DMS114 treated with DMSO at 0.1 percent for 48 hours (cell line): ENCODE measurements around the gene AMOTL1.
A peak's percentile ranks its signal among the peaks of the same experiment; 100 is the strongest.
"Not testable (repeated sequence)": the region's sequence is repeated elsewhere in the genome, so short reads cannot be mapped to it uniquely, and the experiment has no call there.

Source experiments
- DNase-seq: peaks from one replicate; lab custom pipeline; 2025; ENCODE audit not compliant: unreplicated experiment; lab: John Stamatoyannopoulos, UW

AMOTL1 gene

GRCh38 chr11:94792451-94792850 lies 24.3 kb downstream of the AMOTL1 start:
- DNase-seq: no peak

GRCh38 chr11:94793002-94793401 lies 24.8 kb downstream of the AMOTL1 start:
- DNase-seq: no peak

GRCh38 chr11:94793822-94794221 lies 25.7 kb downstream of the AMOTL1 start:
- DNase-seq: no peak

- DNase-seq: no peak
These were observed 26.4 kb downstream of the AMOTL1 start for GRCh38 chr11:94794287-94795168.

GRCh38 chr11:94795476-94796189 lies 27.5 kb downstream of the AMOTL1 start:
- DNase-seq: no peak

- no peak for DNase-seq
These were observed 28.0 kb downstream of the AMOTL1 start for GRCh38 chr11:94796190-94796580.

- no peak for DNase-seq
These were observed 28.7 kb downstream of the AMOTL1 start for GRCh38 chr11:94796863-94797262.

GRCh38 chr11:94799726-94800125 lies 31.6 kb downstream of the AMOTL1 start:
- no peak for DNase-seq

- no peak for DNase-seq
These were observed 32.3 kb downstream of the AMOTL1 start for GRCh38 chr11:94800414-94800813.

GRCh38 chr11:94801866-94802460 lies 33.8 kb downstream of the AMOTL1 start:
- DNase-seq: no peak

- DNase-seq: no peak
These were observed 34.3 kb downstream of the AMOTL1 start for GRCh38 chr11:94802501-94802900.

- DNase-seq: no peak
These were observed 35.3 kb downstream of the AMOTL1 start for GRCh38 chr11:94803491-94803890.

GRCh38 chr11:94804874-94805273 lies 36.7 kb downstream of the AMOTL1 start:
- no peak for DNase-seq

GRCh38 chr11:94806014-94806413 lies 37.9 kb downstream of the AMOTL1 start:
- DNase-seq: no peak

- DNase-seq: no peak
These were observed 38.3 kb downstream of the AMOTL1 start for GRCh38 chr11:94806419-94806818.

- no peak for DNase-seq
These were observed 41.1 kb downstream of the AMOTL1 start for GRCh38 chr11:94809251-94809650.

GRCh38 chr11:94812724-94813720 lies 44.9 kb downstream of the AMOTL1 start:
- DNase-seq: not testable (repeated sequence)

- DNase-seq: no peak
These were observed 46.3 kb downstream of the AMOTL1 start for GRCh38 chr11:94814272-94814976.

- peak; percentile 1 for DNase-seq
These were observed 47.7 kb downstream of the AMOTL1 start for GRCh38 chr11:94815705-94816344.

- DNase-seq: no peak
These were observed 52.3 kb downstream of the AMOTL1 start for GRCh38 chr11:94820480-94820879.
